Bronchus fibroblast of lung (primary cell): ENCODE results near the gene EDIL3. TPM values are rescaled to one million over a fixed set of nuclear protein-coding genes. Genes with fewer than 3 reads are reported as not detected.

Source experiments
- total RNA-seq: library from RNA; depleted of rRNA; stranded (reverse); fragments of >200 nt; gene quantifications from 2 replicates; pipeline ENCODE4 v1.2.3, GENCODE V29; 2015

The EDIL3 gene, protein sequence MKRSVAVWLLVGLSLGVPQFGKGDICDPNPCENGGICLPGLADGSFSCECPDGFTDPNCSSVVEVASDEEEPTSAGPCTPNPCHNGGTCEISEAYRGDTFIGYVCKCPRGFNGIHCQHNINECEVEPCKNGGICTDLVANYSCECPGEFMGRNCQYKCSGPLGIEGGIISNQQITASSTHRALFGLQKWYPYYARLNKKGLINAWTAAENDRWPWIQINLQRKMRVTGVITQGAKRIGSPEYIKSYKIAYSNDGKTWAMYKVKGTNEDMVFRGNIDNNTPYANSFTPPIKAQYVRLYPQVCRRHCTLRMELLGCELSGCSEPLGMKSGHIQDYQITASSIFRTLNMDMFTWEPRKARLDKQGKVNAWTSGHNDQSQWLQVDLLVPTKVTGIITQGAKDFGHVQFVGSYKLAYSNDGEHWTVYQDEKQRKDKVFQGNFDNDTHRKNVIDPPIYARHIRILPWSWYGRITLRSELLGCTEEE
- total RNA-seq, result 11.1 and 12.6 TPM in 2 replicates

DNA sequence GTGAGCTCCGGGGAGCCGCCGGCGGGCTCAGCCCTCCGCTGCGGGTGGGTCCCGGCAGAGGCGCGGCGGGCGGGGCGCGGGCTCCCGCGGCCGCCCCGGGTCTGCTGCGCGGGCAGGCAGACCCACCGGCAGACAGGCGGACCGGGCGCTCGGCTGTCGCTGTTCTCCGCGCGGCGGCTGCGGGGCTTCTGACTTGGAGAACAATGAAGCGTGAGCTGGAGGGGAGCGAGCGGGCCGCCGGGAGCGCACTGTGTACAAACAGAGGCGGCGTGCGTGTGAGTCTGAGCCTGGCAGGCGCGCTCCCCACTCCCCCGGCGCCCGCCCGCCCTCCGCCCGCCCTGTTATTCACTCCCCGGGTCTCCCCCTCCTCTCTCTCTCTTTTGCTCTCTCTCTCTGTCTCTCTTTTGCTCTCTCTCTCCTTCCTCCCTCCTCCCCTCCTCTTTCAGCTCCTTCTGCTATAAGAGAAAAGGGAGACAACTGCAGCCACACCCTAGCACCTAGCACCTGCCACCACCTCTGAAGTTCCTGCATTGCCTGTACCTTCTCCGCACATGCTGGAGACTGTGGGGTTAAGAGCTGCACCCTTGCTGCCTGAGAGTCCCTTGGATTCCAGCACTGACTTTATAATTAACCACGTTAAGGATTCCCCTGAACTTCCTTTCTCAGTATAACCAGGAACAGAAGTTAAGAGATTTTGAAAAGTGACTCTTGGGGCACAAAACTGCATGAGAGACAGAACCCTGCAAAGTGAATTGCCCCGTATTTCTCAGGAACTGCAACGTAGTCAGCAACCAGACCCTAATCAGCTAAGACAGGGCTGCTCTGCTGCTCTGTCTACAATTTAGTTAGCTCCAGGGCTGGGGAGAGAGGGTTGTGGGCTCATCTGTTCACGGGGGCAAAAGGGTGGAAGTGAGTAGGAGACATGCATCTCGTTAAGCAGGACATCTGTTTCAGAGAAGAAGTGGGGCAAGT is at the start of gene EDIL3:
Gene EDIL3 (minus strand): TSS at position 277 of the 972 bp plus-strand sequence. CDS start 506 bp downstream, outside the sequence.

